H1 (cell line): ENCODE measurements around the gene POLD4. TPM values are rescaled to one million over a fixed set of nuclear protein-coding genes. Genes with fewer than 3 reads are reported as not detected.
A peak's percentile ranks its signal among the peaks of the same experiment; 100 is the strongest.

Source experiments
- CTCF ChIA-PET: fragments of 300-600 bp; sonication (Branson Sonifier 250); formaldehyde crosslinking; loops from one replicate; lab custom pipeline; 2021; ENCODE audit not compliant: partially characterized antibody; lab: Charles Lee
- POLR2A ChIA-PET: fragments of 300-600 bp; sonication (Branson Sonifier 250); formaldehyde crosslinking; loops from one replicate; lab custom pipeline; 2021; ENCODE audit warnings: inconsistent platforms; ENCODE audit not compliant: partially characterized antibody; lab: Charles Lee
- DNase-seq, 2 experiments: peaks; one replicate each; pipeline versions ENCODE4 v3.0.0 to v3.0.0-alpha.2; 2010 to 2022; ENCODE audit warnings: low spot score in 2 of 2, low read depth in 1 of 2, mixed read lengths in 1 of 2
- FAIRE-seq: peaks from 2 replicates; lab custom pipeline; 2011; peaks lifted over from hg19 to GRCh38; lab: Jason Lieb, UNC
- H2AFZ ChIP-seq: 2 replicates; pipeline ENCODE4 v1.8.1; 2012; ENCODE audit warnings: low read length, inconsistent platforms
- H2AK5ac ChIP-seq: 2 replicates; pipeline ENCODE4 v1.6.1; 2013; ENCODE audit warnings: low read depth, low read length
- H2BK120ac ChIP-seq: replicated peaks from 2 replicates; pipeline ENCODE3; 2013; ENCODE audit warnings: low read depth, low read length, inconsistent platforms
- H2BK12ac ChIP-seq: 2 replicates; pipeline ENCODE4 v1.6.1; 2013; ENCODE audit warnings: low read depth, low read length
- H2BK15ac ChIP-seq: 2 replicates; pipeline ENCODE4 v1.6.1; 2013; ENCODE audit warnings: low read length
- H2BK20ac ChIP-seq: 2 replicates; pipeline ENCODE4 v1.6.1; 2013; ENCODE audit warnings: low read length
- H2BK5ac ChIP-seq: 2 replicates; pipeline ENCODE4 v1.6.1; 2013; ENCODE audit warnings: low read depth, low read length
- H3K14ac ChIP-seq: 2 replicates; pipeline ENCODE4 v1.6.1; 2013; ENCODE audit warnings: inconsistent platforms; ENCODE audit not compliant: insufficient read length
- H3K18ac ChIP-seq: 2 replicates; pipeline ENCODE4 v1.6.1; 2013; ENCODE audit warnings: low read length; ENCODE audit errors: extremely low read depth
- H3K23ac ChIP-seq: 2 replicates; pipeline ENCODE4 v1.6.1; 2013; ENCODE audit warnings: inconsistent platforms; ENCODE audit not compliant: insufficient read length
- H3K23me2 ChIP-seq: 2 replicates; pipeline ENCODE4 v1.6.1; 2013; ENCODE audit warnings: low read depth, low read length
- H3K27ac ChIP-seq: 2 replicates; pipeline ENCODE4 v1.6.1; 2011; ENCODE audit warnings: low read depth, low read length, inconsistent platforms
- H3K27me3 ChIP-seq, 4 experiments: replicated peaks in 1 of 4; 1 replicate in 1 of 4; 2 replicates in 3 of 4; pipeline versions ENCODE4 v1.6.1 to v1.8.1; 2011 to 2013; ENCODE audit warnings: low read length in 3 of 4, mild to moderate bottlenecking in 3 of 4, inconsistent platforms in 2 of 4, mixed read lengths in 2 of 4, moderate library complexity in 1 of 4; ENCODE audit not compliant: control insufficient read depth in 3 of 4, insufficient read depth in 3 of 4; ENCODE audit errors: extremely low read depth in 1 of 4
- H3K36me3 ChIP-seq, 4 experiments: 2 replicates each; pipeline versions ENCODE4 v1.6.1 to v1.8.1; 2011 to 2013; ENCODE audit warnings: mild to moderate bottlenecking in 4 of 4, low read length in 3 of 4, moderate library complexity in 2 of 4, control low read depth in 1 of 4, inconsistent platforms in 1 of 4; ENCODE audit not compliant: insufficient read depth in 4 of 4, control insufficient read depth in 2 of 4
- H3K4ac ChIP-seq: replicated peaks from 2 replicates; pipeline ENCODE3; 2013; ENCODE audit warnings: low read length, low read depth, mixed read lengths, inconsistent platforms; ENCODE audit not compliant: insufficient read length
- H3K4me1 ChIP-seq, 4 experiments: replicated peaks in 1 of 4; 1 replicate in 1 of 4; 2 replicates in 3 of 4; pipeline versions ENCODE4 v1.6.1 to v1.8.1; 2011 to 2013; ENCODE audit warnings: low read length in 3 of 4, inconsistent platforms in 2 of 4, mixed read lengths in 1 of 4; ENCODE audit not compliant: insufficient read depth in 4 of 4, control insufficient read depth in 3 of 4
- H3K4me2 ChIP-seq, 2 experiments: 2 replicates each; pipeline versions ENCODE4 v1.6.1 to v1.8.1; 2011 to 2013; ENCODE audit warnings: low read depth in 2 of 2, low read length in 2 of 2, control low read depth in 1 of 2, inconsistent platforms in 1 of 2, mild to moderate bottlenecking in 1 of 2; ENCODE audit not compliant: insufficient read depth in 1 of 2
- H3K4me3 ChIP-seq, 4 experiments: fragments of 200-600, 300-600 bp in 1 of 4; sonication (generic), shearing (Covaris generic), sonication (Bioruptor Twin) in 1 of 4; 2 replicates each; pipeline versions ENCODE4 v1.5.1 to v1.8.1; 2011 to 2016; ENCODE audit warnings: low read length in 4 of 4, low read depth in 3 of 4, control low read depth in 2 of 4, inconsistent platforms in 2 of 4, mild to moderate bottlenecking in 2 of 4, mixed read lengths in 1 of 4, moderate library complexity in 1 of 4; ENCODE audit not compliant: insufficient read depth in 2 of 4; ENCODE audit errors: extremely low read depth in 1 of 4
- H3K56ac ChIP-seq: replicated peaks from 2 replicates; pipeline ENCODE3; 2013; ENCODE audit warnings: low read depth, mild to moderate bottlenecking, mixed read lengths, low read length, inconsistent platforms; ENCODE audit not compliant: insufficient read length
- H3K79me1 ChIP-seq: 2 replicates; pipeline ENCODE4 v1.6.1; 2013; ENCODE audit warnings: low read depth, low read length, control low read depth
- H3K79me2 ChIP-seq, 2 experiments: 2 replicates each; pipeline versions ENCODE4 v1.6.1 to v1.8.1; 2012 to 2013; ENCODE audit warnings: low read length in 2 of 2, mild to moderate bottlenecking in 2 of 2, inconsistent platforms in 1 of 2; ENCODE audit not compliant: insufficient read depth in 2 of 2, control insufficient read depth in 1 of 2
- H3K9ac ChIP-seq, 4 experiments: replicated peaks in 1 of 4; 1 replicate in 1 of 4; 2 replicates in 3 of 4; pipeline versions ENCODE4 v1.6.1 to v1.8.1; 2011 to 2013; ENCODE audit warnings: low read depth in 3 of 4, low read length in 3 of 4, control low read depth in 2 of 4, mild to moderate bottlenecking in 2 of 4, moderate library complexity in 2 of 4, inconsistent platforms in 1 of 4; ENCODE audit errors: extremely low read depth in 1 of 4
- H3K9me3 ChIP-seq, 2 experiments: 2 replicates each; pipeline versions ENCODE4 v1.6.1 to v1.8.1; 2012 to 2013; ENCODE audit warnings: mild to moderate bottlenecking in 2 of 2, moderate library complexity in 2 of 2, control low read depth in 1 of 2, inconsistent platforms in 1 of 2, low read depth in 1 of 2, low read length in 1 of 2, mixed read lengths in 1 of 2; ENCODE audit not compliant: insufficient read depth in 2 of 2
- H4K20me1 ChIP-seq, 2 experiments: replicated peaks in 1 of 2; 2 replicates each; pipeline versions ENCODE3 to v1.8.1; 2011 to 2013; ENCODE audit warnings: inconsistent platforms in 2 of 2, low read length in 2 of 2, mild to moderate bottlenecking in 1 of 2; ENCODE audit not compliant: insufficient read depth in 2 of 2, control insufficient read depth in 1 of 2
- H4K5ac ChIP-seq: 2 replicates; pipeline ENCODE4 v1.6.1; 2013; ENCODE audit warnings: low read length, low read depth, mixed read lengths, inconsistent platforms; ENCODE audit not compliant: insufficient read length
- H4K8ac ChIP-seq: 2 replicates; pipeline ENCODE4 v1.8.0; 2013; ENCODE audit warnings: mild to moderate bottlenecking, moderate library complexity, low read length, inconsistent platforms; ENCODE audit not compliant: insufficient read depth; ENCODE audit errors: extremely low read depth
- H4K91ac ChIP-seq: replicated peaks from 2 replicates; pipeline ENCODE3; 2013; ENCODE audit warnings: low read length, mixed read lengths, inconsistent platforms; ENCODE audit not compliant: insufficient read length
- BRCA1 ChIP-seq: IDR thresholded peaks from 2 replicates; pipeline ENCODE4 v1.6.1; 2012; ENCODE audit warnings: low read depth, low read length, improper control_type of control experiment
- CEBPB ChIP-seq: IDR thresholded peaks from 2 replicates; pipeline ENCODE4 v1.6.1; 2012; ENCODE audit warnings: low read depth, low read length
- CREB1 ChIP-seq: IDR thresholded peaks from 2 replicates; pipeline ENCODE4 v1.6.1; 2012; ENCODE audit warnings: inconsistent platforms
- KDM4A ChIP-seq: IDR thresholded peaks from one replicate; pipeline ENCODE4 v1.7.1; 2012; ENCODE audit warnings: low read depth, mild to moderate bottlenecking, moderate library complexity, low read length, inconsistent platforms; ENCODE audit not compliant: severe bottlenecking
- MAFK ChIP-seq: IDR thresholded peaks from 2 replicates; pipeline ENCODE4 v1.6.1; 2012; ENCODE audit warnings: low read depth, mild to moderate bottlenecking, improper control_type of control experiment, low read length
- POLR2A ChIP-seq, 2 experiments: IDR thresholded peaks; 1 replicate in 1 of 2; 2 replicates in 1 of 2; pipeline ENCODE4 v1.6.1; 2011; ENCODE audit warnings: low read depth in 2 of 2, low read length in 2 of 2, mild to moderate bottlenecking in 2 of 2; ENCODE audit errors: control extremely low read depth in 1 of 2
- RNF2 ChIP-seq: fragments of 200-900, 300-1000 bp; sonication (generic); IDR thresholded peaks from 2 replicates; pipeline ENCODE4 v1.7.1; 2016; ENCODE audit warnings: borderline replicate concordance, low read depth, mild to moderate bottlenecking, antibody characterized with exemption, low read length; ENCODE audit not compliant: poor library complexity, severe bottlenecking; ENCODE audit errors: missing control alignments
- SUZ12 ChIP-seq: fragments of 200-600 bp; sonication (generic); IDR thresholded peaks from 2 replicates; pipeline ENCODE4 v1.6.1; 2012; ENCODE audit warnings: mild to moderate bottlenecking, inconsistent platforms, low read length, moderate library complexity, mixed read lengths
- TBP ChIP-seq: IDR thresholded peaks from 2 replicates; pipeline ENCODE4 v1.6.1; 2011; ENCODE audit warnings: low read depth, low read length, improper control_type of control experiment
- TCF12 ChIP-seq: IDR thresholded peaks from 2 replicates; pipeline ENCODE4 v1.6.1; 2011; ENCODE audit warnings: low read depth, mild to moderate bottlenecking, low read length
- WGBS, 2 experiments: shearing (Covaris generic) in 1 of 2; methylation state at CpG; one replicate each; pipeline versions ENCODE4 v1.1.6 to v1.1.7; 2013 to 2015; ENCODE audit warnings: low lambda C conversion rate in 2 of 2, mixed read lengths in 2 of 2, inconsistent platforms in 1 of 2, low coverage in 1 of 2, missing lambda C conversion rate in 1 of 2; ENCODE audit not compliant: insufficient replicate concordance in 2 of 2, insufficient coverage in 1 of 2, insufficient read length in 1 of 2; ENCODE audit errors: extremely low coverage in 1 of 2, missing lambda C conversion rate in 1 of 2; 5-methylcytosine and 5-hydroxymethylcytosine counted together
- polyA plus RNA-seq, 7 experiments: library from polyadenylated mRNA; depleted of rRNA in 3 of 7; stranded (reverse) in 5 of 7; unstranded in 2 of 7; fragments of >200 nt in 5 of 7; fragments of 200-250 nt in 2 of 7; gene quantifications; 1 replicate in 5 of 7; 2 replicates in 1 of 7; 4 replicates in 1 of 7; pipeline versions ENCODE4 v1.2.1 to v1.2.3, GENCODE V29; 2011 to 2013; ENCODE audit warnings: missing spikeins in 2 of 7, mixed read lengths in 2 of 7
- total RNA-seq: library from RNA; stranded (reverse); fragmentation: NEBNext Ultra II Directional; extraction: Animal tissue kit (Norgen Biotek cat#: 25700); gene quantifications from 2 replicates; pipeline ENCODE4 v1.2.1, GENCODE V29; 2021
- TF ChIP-seq, protein P1 (sequence below): IDR thresholded peaks from 2 replicates; pipeline ENCODE4 v1.6.1; 2011; ENCODE audit warnings: low read depth, mild to moderate bottlenecking, low read length; ENCODE audit not compliant: insufficient read depth

Gene POLD4
- total and polyA plus RNA-seq, 2 of the 8 experiments (the other 6 are each of a cell fraction or from before 2014, with no cell fraction given): 21.2 to 46.7 TPM

DNA sequence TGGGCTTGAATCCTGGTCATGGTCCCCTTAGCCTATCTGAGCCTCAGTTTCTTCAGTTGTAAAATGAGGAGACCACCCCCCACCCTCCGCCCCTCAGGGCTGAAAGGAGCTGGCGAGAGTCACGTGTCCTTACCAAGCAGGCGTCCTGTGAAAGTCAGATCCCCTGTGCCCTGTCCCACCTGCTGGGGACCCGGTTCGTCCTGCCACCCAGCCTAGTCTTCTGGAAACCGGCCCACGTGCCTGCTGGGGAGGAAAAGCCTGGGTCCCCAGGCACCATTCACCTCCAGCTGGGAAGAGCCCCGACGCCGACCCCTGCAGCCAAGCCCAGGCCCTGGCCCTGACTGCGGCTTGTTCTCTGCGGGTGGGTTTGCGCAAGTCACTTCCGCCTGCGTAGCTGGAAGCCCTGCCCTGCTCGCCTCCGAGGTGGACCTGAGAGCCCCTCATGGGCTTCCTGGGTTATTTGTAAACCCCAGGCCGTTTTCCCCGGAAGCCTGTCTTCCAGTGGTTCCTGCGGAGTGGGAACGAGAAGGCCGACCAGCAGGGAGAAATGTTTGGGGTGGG, 50.7 kb downstream of the POLD4 start:
- H3K23ac ChIP-seq: no peak overlapping the region
- peak overlapping the region in 2 of 4 experiments; percentile 26 to 41; a peak in 4 of 7 replicates for H3K9ac ChIP-seq
- H2AK5ac ChIP-seq: no peak overlapping the region
- no peak overlapping the region for H3K14ac ChIP-seq
- no peaks in the 10 kb centered on the region for H3K79me2 ChIP-seq
- no peak overlapping the region for H2BK12ac ChIP-seq
- H4K20me1 ChIP-seq: peaks cover 0 to 11% of the 10 kb centered on the region in 2 experiments
- H3K79me1 ChIP-seq: no peaks in the 10 kb centered on the region; the same call in 1 of the 2 replicates
- no peak for FAIRE-seq
- no peak overlapping the region for H2BK20ac ChIP-seq
- peak overlapping the region; percentile 90 for H3K18ac ChIP-seq
- peaks cover 0 to 14% (median 6%) of the 10 kb centered on the region in 4 experiments; a peak in 3 of 8 replicates for H3K36me3 ChIP-seq
- H3K56ac ChIP-seq: peak overlapping the region; percentile 56
- H3K4me1 ChIP-seq: peaks cover 0 to 20% (median 16%) of the 10 kb centered on the region in 4 experiments; a peak in 5 of 7 replicates
- H3K27ac ChIP-seq: no peak overlapping the region
- peak overlapping the region; percentile 61; the same call in 1 of the 2 replicates for H2BK15ac ChIP-seq
- H2BK120ac ChIP-seq: no peak overlapping the region
- no peaks in the 10 kb centered on the region for H3K9me3 ChIP-seq
- 2% methylated on average over 22 of the region's 23 CpGs; no CpG with 5 or more reads in 1 of the 2 experiments for WGBS, 2 experiments
- peak overlapping the region; percentile 74 for H3K4ac ChIP-seq
- peak overlapping the region; percentile 81 to 85 for H3K4me2 ChIP-seq
- peak overlapping the region; percentile 59 for H4K5ac ChIP-seq
- peaks cover 0 to 11% (median 7%) of the 10 kb centered on the region in 4 experiments; a peak in 5 of 7 replicates for H3K27me3 ChIP-seq
- POLR2A ChIA-PET: interaction anchor here (0.9 to 9.7 kb wide), 14 partner anchors 11 to 183 kb away, joined by 3 to 106 read pairs (median 4); partner anchors contain the start of genes ANKRD13D, CORO1B and PPP1CA
- H4K91ac ChIP-seq: peak overlapping the region; percentile 76
- CTCF ChIA-PET: interaction anchor here (0.6 to 4.8 kb wide), 14 partner anchors 9 to 83 kb away, joined by 3 to 33 read pairs (median 5); partner anchors contain the start of gene ANKRD13D
- peaks cover 19% of the 10 kb centered on the region; the same call in 1 of the 2 replicates for H3K23me2 ChIP-seq
- peak overlapping the region; percentile 4; the same call in 1 of the 2 replicates for H4K8ac ChIP-seq
- H2BK5ac ChIP-seq: peak overlapping the region; percentile 85; the same call in 1 of the 2 replicates
- no peak overlapping the region for H2AFZ ChIP-seq
- peak overlapping the region; percentile 67 to 94 (median 74) for H3K4me3 ChIP-seq
- peak in 1 of 2 experiments; percentile 84 for DNase-seq
- no peak; the same call in 1 of the 2 replicates for TF ChIP-seq SUZ12
- TF ChIP-seq KDM4A: peak; percentile 64
- TF ChIP-seq BRCA1: no peak
- peak in 1 of 2 experiments; percentile 42; a peak in 2 of 3 replicates for TF ChIP-seq POLR2A (IDR thresholded peaks at IDR 0.05; ENCODE audit: control extremely low read depth in 1 of 2, low read depth in 2 of 2, low read length in 2 of 2)
- TF ChIP-seq CEBPB: peak; percentile 67
- no peak for TF ChIP-seq MAFK
- TF ChIP-seq, protein P1, sequence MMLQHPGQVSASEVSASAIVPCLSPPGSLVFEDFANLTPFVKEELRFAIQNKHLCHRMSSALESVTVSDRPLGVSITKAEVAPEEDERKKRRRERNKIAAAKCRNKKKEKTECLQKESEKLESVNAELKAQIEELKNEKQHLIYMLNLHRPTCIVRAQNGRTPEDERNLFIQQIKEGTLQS: 0 out of 2 replicates have a peak, but pooled peaks have one; percentile 36
- no peak for TF ChIP-seq CREB1
- TF ChIP-seq RNF2: no peak
- TF ChIP-seq TBP: no peak
- TF ChIP-seq TCF12: no peak
